Choroid plexus epithelial cell (primary cell): Measurements from ENCODE around the gene TRAM2.

Experiments used
- DNase-seq: peaks from one replicate; pipeline ENCODE4 v3.0.0-alpha.2; 2010; ENCODE audit warnings: low read depth
- H3K4me3 ChIP-seq: 2 replicates; pipeline ENCODE4 v1.5.1; 2011; ENCODE audit warnings: low read depth, mild to moderate bottlenecking, control low read depth, low read length, moderate library complexity
- CTCF ChIP-seq: conservative IDR thresholded peaks from 2 replicates; pipeline ENCODE4 v1.5.1; 2011; ENCODE audit warnings: low read depth, mild to moderate bottlenecking, control low read depth, inconsistent platforms, low read length, moderate library complexity

The TRAM2 gene

GRCh38 chr6:52543729-52544601 lies 32.9 kb downstream of the TRAM2 start:
- no peak overlapping the region for H3K4me3 ChIP-seq
- no peak for TF ChIP-seq CTCF
- peak; percentile 73 for DNase-seq

- no peak overlapping the region for H3K4me3 ChIP-seq
- TF ChIP-seq CTCF, result no peak
- DNase-seq, result peak; percentile 66
Observed at GRCh38 chr6:52543262-52543661, 33.6 kb downstream of the TRAM2 start.

- no peak overlapping the region for H3K4me3 ChIP-seq
- no peak for DNase-seq
- no peak for TF ChIP-seq CTCF
Observed at GRCh38 chr6:52541135-52541534, 35.7 kb downstream of the TRAM2 start.

GRCh38 chr6:52540286-52540902 lies 36.5 kb downstream of the TRAM2 start:
- DNase-seq, result no peak
- no peak overlapping the region for H3K4me3 ChIP-seq
- no peak for TF ChIP-seq CTCF

- TF ChIP-seq CTCF, result no peak
Observed at GRCh38 chr6:52539607-52540006, 37.3 kb downstream of the TRAM2 start.

GRCh38 chr6:52538901-52539354 lies 37.9 kb downstream of the TRAM2 start:
- no peak for DNase-seq
- no peak for TF ChIP-seq CTCF
- no peak overlapping the region for H3K4me3 ChIP-seq

More at GRCh38 chr6:52539607-52540006, 37.3 kb downstream of the TRAM2 start:
- peak; percentile 59 for DNase-seq
- no peak overlapping the region for H3K4me3 ChIP-seq
